ENCODE measurements around the gene PCDHB9. TPM values are rescaled to one million over a fixed set of nuclear protein-coding genes. Genes with fewer than 3 reads are reported as not detected.
A peak's percentile ranks its signal among the peaks of the same experiment; 100 is the strongest.
"Not testable (repeated sequence)": the region's sequence is repeated elsewhere in the genome, so short reads cannot be mapped to it uniquely, and the experiment has no call there.

The PCDHB9 gene
- total and polyA plus RNA-seq, 2 donors: 1.2 to 2.4 TPM

GRCh38 chr5:141201126-141201525, 14.2 kb downstream of the PCDHB9 start:
- not testable (repeated sequence) for H3K36me3 ChIP-seq (ENCODE audit: insufficient read depth); H3K27ac ChIP-seq (ENCODE audit: low read depth); H3K4me1 ChIP-seq (ENCODE audit: insufficient read depth); DNase-seq (ENCODE audit: extremely low spot score); H3K4me3 ChIP-seq (ENCODE audit: low read depth, low read length)
- 33% methylated on average over 25 of the region's 38 CpGs for WGBS

GRCh38 chr5:141201646-141202045, 14.7 kb downstream of the PCDHB9 start:
- H3K4me1 ChIP-seq (ENCODE audit: insufficient read depth); H3K36me3 ChIP-seq (ENCODE audit: insufficient read depth); DNase-seq (ENCODE audit: extremely low spot score); H3K27ac ChIP-seq (ENCODE audit: low read depth); H3K4me3 ChIP-seq (ENCODE audit: low read depth, low read length): not testable (repeated sequence)
- WGBS: 30% methylated on average over 31 of the region's 35 CpGs

GRCh38 chr5:141208478-141208877, 21.5 kb downstream of the PCDHB9 start, which contains the start of gene PCDHB12:
TSS of gene PCDHB12 (plus strand) at chr5:141208719. CDS start at chr5:141208908, 189 bp downstream.
- no peak for DNase-seq (ENCODE audit: extremely low spot score)
- H3K4me1 ChIP-seq (ENCODE audit: insufficient read depth): no peaks in the 10 kb centered on the region
- no peaks in the 10 kb centered on the region for H3K36me3 ChIP-seq (ENCODE audit: insufficient read depth)
- WGBS: 19% methylated on average over 11 of the region's 11 CpGs
- H3K4me3 ChIP-seq (ENCODE audit: low read depth, low read length): peak within 1 kb of the TSS; percentile 12
- H3K27ac ChIP-seq (ENCODE audit: low read depth): no peak within 1 kb of the TSS

DNA sequence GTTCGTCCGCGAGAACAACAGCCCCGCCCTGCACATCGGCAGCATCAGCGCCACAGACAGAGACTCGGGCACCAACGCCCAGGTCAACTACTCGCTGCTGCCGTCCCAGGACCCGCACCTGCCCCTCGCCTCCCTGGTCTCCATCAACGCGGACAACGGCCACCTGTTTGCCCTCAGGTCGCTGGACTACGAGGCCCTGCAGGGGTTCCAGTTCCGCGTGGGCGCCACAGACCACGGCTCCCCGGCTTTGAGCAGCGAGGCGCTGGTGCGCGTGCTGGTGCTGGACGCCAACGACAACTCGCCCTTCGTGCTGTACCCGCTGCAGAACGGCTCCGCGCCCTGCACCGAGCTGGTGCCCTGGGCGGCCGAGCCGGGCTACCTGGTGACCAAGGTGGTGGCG, 23.3 kb downstream of the PCDHB9 start:
- not testable (repeated sequence) for H3K4me3 ChIP-seq (ENCODE audit: low read depth, low read length); DNase-seq (ENCODE audit: extremely low spot score); H3K36me3 ChIP-seq (ENCODE audit: insufficient read depth); H3K27ac ChIP-seq (ENCODE audit: low read depth); H3K4me1 ChIP-seq (ENCODE audit: insufficient read depth)
- WGBS: 30% methylated on average over 39 of the region's 39 CpGs

- not testable (repeated sequence) for H3K4me3 ChIP-seq (ENCODE audit: low read depth, low read length); H3K36me3 ChIP-seq (ENCODE audit: insufficient read depth); DNase-seq (ENCODE audit: extremely low spot score); H3K4me1 ChIP-seq (ENCODE audit: insufficient read depth); H3K27ac ChIP-seq (ENCODE audit: low read depth)
- WGBS: 28% methylated on average over 19 of the region's 27 CpGs
These were observed 23.9 kb downstream of the PCDHB9 start for GRCh38 chr5:141210849-141211248.

GRCh38 chr5:141213656-141214339, 26.8 kb downstream of the PCDHB9 start, which contains the start of gene PCDHB13:
TSS of gene PCDHB13 (plus strand) at chr5:141213919. CDS start at chr5:141214124, 205 bp downstream.
- 10% methylated on average over 14 of the region's 18 CpGs for WGBS
- H3K4me1 ChIP-seq (ENCODE audit: insufficient read depth); H3K36me3 ChIP-seq (ENCODE audit: insufficient read depth); DNase-seq (ENCODE audit: extremely low spot score); H3K27ac ChIP-seq (ENCODE audit: low read depth); H3K4me3 ChIP-seq (ENCODE audit: low read depth, low read length): not testable (repeated sequence)

GRCh38 chr5:141214583-141214982, 27.6 kb downstream of the PCDHB9 start:
- not testable (repeated sequence) for H3K4me1 ChIP-seq (ENCODE audit: insufficient read depth); DNase-seq (ENCODE audit: extremely low spot score); H3K4me3 ChIP-seq (ENCODE audit: low read depth, low read length); H3K27ac ChIP-seq (ENCODE audit: low read depth); H3K36me3 ChIP-seq (ENCODE audit: insufficient read depth)
- 58% methylated on average over 10 of the region's 12 CpGs for WGBS

GRCh38 chr5:141215504-141215903, 28.5 kb downstream of the PCDHB9 start:
- not testable (repeated sequence) for H3K4me1 ChIP-seq (ENCODE audit: insufficient read depth); H3K27ac ChIP-seq (ENCODE audit: low read depth); H3K36me3 ChIP-seq (ENCODE audit: insufficient read depth); H3K4me3 ChIP-seq (ENCODE audit: low read depth, low read length); DNase-seq (ENCODE audit: extremely low spot score)
- 31% methylated on average over 33 of the region's 40 CpGs for WGBS

GRCh38 chr5:141216035-141216434, 29.1 kb downstream of the PCDHB9 start:
- not testable (repeated sequence) for H3K4me3 ChIP-seq (ENCODE audit: low read depth, low read length); DNase-seq (ENCODE audit: extremely low spot score); H3K36me3 ChIP-seq (ENCODE audit: insufficient read depth); H3K4me1 ChIP-seq (ENCODE audit: insufficient read depth); H3K27ac ChIP-seq (ENCODE audit: low read depth)
- 30% methylated on average over 21 of the region's 26 CpGs for WGBS

GRCh38 chr5:141223112-141223783, 36.3 kb downstream of the PCDHB9 start, which contains the start of gene PCDHB14:
TSS of gene PCDHB14 (plus strand) at chr5:141223343. CDS start at chr5:141223506, 163 bp downstream.
- Histone ChIP-seq H3K4me1 (ENCODE audit: insufficient read depth) (no peaks in the 10 kb centered on the region), H3K27ac (ENCODE audit: low read depth) (no peak within 1 kb of the TSS), H3K36me3 (ENCODE audit: insufficient read depth) (no peaks in the 10 kb centered on the region), H3K4me3 (ENCODE audit: low read depth, low read length) (peak within 1 kb of the TSS; percentile 29)
- DNase-seq (ENCODE audit: extremely low spot score): no peak
- 23% methylated on average over 15 of the region's 15 CpGs for WGBS

GRCh38 chr5:141224844-141225243, 37.9 kb downstream of the PCDHB9 start:
- not testable (repeated sequence) for DNase-seq (ENCODE audit: extremely low spot score); H3K27ac ChIP-seq (ENCODE audit: low read depth); H3K4me3 ChIP-seq (ENCODE audit: low read depth, low read length); H3K36me3 ChIP-seq (ENCODE audit: insufficient read depth); H3K4me1 ChIP-seq (ENCODE audit: insufficient read depth)
- 22% methylated on average over 34 of the region's 40 CpGs for WGBS

- DNase-seq (ENCODE audit: extremely low spot score); H3K4me1 ChIP-seq (ENCODE audit: insufficient read depth); H3K36me3 ChIP-seq (ENCODE audit: insufficient read depth); H3K4me3 ChIP-seq (ENCODE audit: low read depth, low read length); H3K27ac ChIP-seq (ENCODE audit: low read depth): not testable (repeated sequence)
- WGBS: 33% methylated on average over 25 of the region's 30 CpGs
These were observed 38.5 kb downstream of the PCDHB9 start for GRCh38 chr5:141225421-141225820.

- H3K36me3 ChIP-seq (ENCODE audit: insufficient read depth): no peaks in the 10 kb centered on the region
- H3K4me3 ChIP-seq (ENCODE audit: low read depth, low read length): no peak overlapping the region
- no peaks in the 10 kb centered on the region for H3K4me1 ChIP-seq (ENCODE audit: insufficient read depth)
- no peak for DNase-seq (ENCODE audit: extremely low spot score)
- WGBS: 7% methylated on average over 15 of the region's 15 CpGs
- no peak overlapping the region for H3K27ac ChIP-seq (ENCODE audit: low read depth)
These were observed 47.2 kb downstream of the PCDHB9 start for GRCh38 chr5:141234109-141234667.

- not testable (repeated sequence) for H3K36me3 ChIP-seq (ENCODE audit: insufficient read depth); H3K27ac ChIP-seq (ENCODE audit: low read depth); H3K4me1 ChIP-seq (ENCODE audit: insufficient read depth); DNase-seq (ENCODE audit: extremely low spot score); H3K4me3 ChIP-seq (ENCODE audit: low read depth, low read length)
- WGBS: 28% methylated on average over 40 of the region's 40 CpGs
These were observed 49.0 kb downstream of the PCDHB9 start for GRCh38 chr5:141235922-141236321.
